Measurements from ENCODE around the gene GGN.

DNA sequence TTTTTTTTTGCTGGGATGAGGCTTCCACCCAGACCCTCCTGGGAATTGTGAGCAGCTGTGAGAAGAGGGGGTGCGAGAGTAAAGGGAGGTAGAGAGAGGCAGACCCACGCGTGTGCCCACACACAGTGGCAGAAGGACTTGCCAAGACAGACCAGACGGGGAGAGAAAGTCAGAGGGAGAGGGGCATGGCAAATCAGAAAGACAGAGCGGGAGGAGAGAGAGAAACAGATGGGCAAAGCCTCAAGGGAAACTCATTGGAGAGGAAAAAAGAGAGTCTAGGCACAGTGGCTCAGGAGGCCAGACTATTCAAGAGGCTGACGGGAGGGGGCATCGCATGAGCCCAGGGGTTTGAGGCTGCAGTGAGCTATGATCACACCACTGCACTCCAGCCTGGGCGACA lies 35.2 kb downstream of the GGN start:
- TF ChIP-seq, protein P1, sequence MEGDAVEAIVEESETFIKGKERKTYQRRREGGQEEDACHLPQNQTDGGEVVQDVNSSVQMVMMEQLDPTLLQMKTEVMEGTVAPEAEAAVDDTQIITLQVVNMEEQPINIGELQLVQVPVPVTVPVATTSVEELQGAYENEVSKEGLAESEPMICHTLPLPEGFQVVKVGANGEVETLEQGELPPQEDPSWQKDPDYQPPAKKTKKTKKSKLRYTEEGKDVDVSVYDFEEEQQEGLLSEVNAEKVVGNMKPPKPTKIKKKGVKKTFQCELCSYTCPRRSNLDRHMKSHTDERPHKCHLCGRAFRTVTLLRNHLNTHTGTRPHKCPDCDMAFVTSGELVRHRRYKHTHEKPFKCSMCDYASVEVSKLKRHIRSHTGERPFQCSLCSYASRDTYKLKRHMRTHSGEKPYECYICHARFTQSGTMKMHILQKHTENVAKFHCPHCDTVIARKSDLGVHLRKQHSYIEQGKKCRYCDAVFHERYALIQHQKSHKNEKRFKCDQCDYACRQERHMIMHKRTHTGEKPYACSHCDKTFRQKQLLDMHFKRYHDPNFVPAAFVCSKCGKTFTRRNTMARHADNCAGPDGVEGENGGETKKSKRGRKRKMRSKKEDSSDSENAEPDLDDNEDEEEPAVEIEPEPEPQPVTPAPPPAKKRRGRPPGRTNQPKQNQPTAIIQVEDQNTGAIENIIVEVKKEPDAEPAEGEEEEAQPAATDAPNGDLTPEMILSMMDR (optimal IDR thresholded peaks at IDR 0.05 in 1 of 3, IDR thresholded peaks at IDR 0.05 in 1 of 3, conservative IDR thresholded peaks at IDR 0.05 in 1 of 3; ENCODE audit: extremely low read depth in 1 of 3, insufficient read depth in 2 of 3, low read length in 3 of 3): no peak
- no peak for TF ChIP-seq EZH2 (IDR thresholded peaks at IDR 0.05; ENCODE audit: low read length)
